Right hindlimb (tissue), 1 donor: Measurements from ENCODE around the gene NOTCH1.

Experiments
- DNase-seq: peaks from one replicate; pipeline ENCODE4 v3.0.0-alpha.2; 2018

The NOTCH1 gene

GRCh38 chr9:136455043-136456002, 90.5 kb downstream of the NOTCH1 start:
- no peak for DNase-seq

GRCh38 chr9:136454026-136454796, 91.6 kb downstream of the NOTCH1 start:
- DNase-seq = no peak

- no peak for DNase-seq
Observed at GRCh38 chr9:136453326-136453725, 92.5 kb downstream of the NOTCH1 start.

- no peak for DNase-seq
Observed at GRCh38 chr9:136451221-136451877, 94.5 kb downstream of the NOTCH1 start.

- DNase-seq = no peak
Observed at GRCh38 chr9:136448655-136449054, 97.2 kb downstream of the NOTCH1 start.

- DNase-seq = no peak
Observed at GRCh38 chr9:136447173-136447778, 98.6 kb downstream of the NOTCH1 start.

GRCh38 chr9:136445799-136446198, 100.0 kb downstream of the NOTCH1 start:
- DNase-seq = no peak
